Nephron (organoid): Measurements from ENCODE around the gene ISM2.

Source experiments
- H3K27ac Mint-ChIP-seq, 3 experiments: 2 replicates each; pipeline ENCODE4 v1.8.0; 2020; ENCODE audit warnings: mixed read lengths in 3 of 3, mild to moderate bottlenecking in 2 of 3, moderate library complexity in 1 of 3
- H3K27me3 Mint-ChIP-seq: 2 replicates; pipeline ENCODE4 v1.8.0; 2021; ENCODE audit warnings: low read depth, mild to moderate bottlenecking, moderate library complexity, mixed read lengths
- H3K36me3 Mint-ChIP-seq: 2 replicates; pipeline ENCODE4 v1.8.0; 2020; ENCODE audit warnings: low read depth, mixed read lengths
- H3K4me1 Mint-ChIP-seq: 2 replicates; pipeline ENCODE4 v1.8.0; 2020; ENCODE audit warnings: mixed read lengths
- H3K4me3 Mint-ChIP-seq, 3 experiments: 2 replicates each; pipeline ENCODE4 v1.8.0; 2020; ENCODE audit warnings: mild to moderate bottlenecking in 3 of 3, mixed read lengths in 3 of 3, moderate library complexity in 2 of 3
- H3K9me3 Mint-ChIP-seq: 2 replicates; pipeline ENCODE4 v1.8.0; 2020; ENCODE audit warnings: mixed read lengths
- TF ChIP-seq, protein P1 (sequence below), 3 experiments: fragments of 200-600 bp; sonication (generic); IDR thresholded peaks; one replicate each; pipeline ENCODE4 v1.5.0; 2021; ENCODE audit warnings: antibody characterized with exemption in 3 of 3; ENCODE audit not compliant: unreplicated experiment in 3 of 3

The ISM2 gene

GRCh38 chr14:77438596-77438995, 60.0 kb downstream of the ISM2 start:
- no peak overlapping the region for H3K27ac Mint-ChIP-seq
- H3K4me3 Mint-ChIP-seq = no peak overlapping the region
- H3K9me3 Mint-ChIP-seq = no peaks in the 10 kb centered on the region
- H3K36me3 Mint-ChIP-seq = peaks cover 64% of the 10 kb centered on the region
- TF ChIP-seq, protein P1, sequence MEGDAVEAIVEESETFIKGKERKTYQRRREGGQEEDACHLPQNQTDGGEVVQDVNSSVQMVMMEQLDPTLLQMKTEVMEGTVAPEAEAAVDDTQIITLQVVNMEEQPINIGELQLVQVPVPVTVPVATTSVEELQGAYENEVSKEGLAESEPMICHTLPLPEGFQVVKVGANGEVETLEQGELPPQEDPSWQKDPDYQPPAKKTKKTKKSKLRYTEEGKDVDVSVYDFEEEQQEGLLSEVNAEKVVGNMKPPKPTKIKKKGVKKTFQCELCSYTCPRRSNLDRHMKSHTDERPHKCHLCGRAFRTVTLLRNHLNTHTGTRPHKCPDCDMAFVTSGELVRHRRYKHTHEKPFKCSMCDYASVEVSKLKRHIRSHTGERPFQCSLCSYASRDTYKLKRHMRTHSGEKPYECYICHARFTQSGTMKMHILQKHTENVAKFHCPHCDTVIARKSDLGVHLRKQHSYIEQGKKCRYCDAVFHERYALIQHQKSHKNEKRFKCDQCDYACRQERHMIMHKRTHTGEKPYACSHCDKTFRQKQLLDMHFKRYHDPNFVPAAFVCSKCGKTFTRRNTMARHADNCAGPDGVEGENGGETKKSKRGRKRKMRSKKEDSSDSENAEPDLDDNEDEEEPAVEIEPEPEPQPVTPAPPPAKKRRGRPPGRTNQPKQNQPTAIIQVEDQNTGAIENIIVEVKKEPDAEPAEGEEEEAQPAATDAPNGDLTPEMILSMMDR (IDR thresholded peaks at IDR 0.05; ENCODE audit: unreplicated experiment in 3 of 3) = no peak
- no peaks in the 10 kb centered on the region for H3K27me3 Mint-ChIP-seq
- H3K4me1 Mint-ChIP-seq = no peaks in the 10 kb centered on the region

DNA sequence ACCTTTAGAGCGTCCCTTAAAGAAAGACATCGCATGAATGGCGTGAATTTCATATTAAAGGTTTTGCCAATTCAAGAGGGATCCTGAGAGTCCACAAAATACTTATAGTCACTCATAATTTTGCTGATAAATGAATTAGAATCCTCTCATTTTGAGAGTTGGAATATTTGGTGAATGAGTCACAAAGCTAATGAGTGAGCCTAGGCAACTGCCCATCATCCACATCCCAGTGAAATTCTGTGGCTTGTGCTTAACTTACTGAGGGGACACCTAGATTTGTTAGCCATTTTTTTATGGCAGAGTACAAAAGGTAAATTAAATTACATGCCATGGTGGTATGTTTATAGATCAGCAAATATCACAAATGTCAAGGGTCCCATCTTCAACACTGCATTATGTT, 62.6 kb downstream of the ISM2 start:
- H3K27ac Mint-ChIP-seq = no peak overlapping the region

DNA sequence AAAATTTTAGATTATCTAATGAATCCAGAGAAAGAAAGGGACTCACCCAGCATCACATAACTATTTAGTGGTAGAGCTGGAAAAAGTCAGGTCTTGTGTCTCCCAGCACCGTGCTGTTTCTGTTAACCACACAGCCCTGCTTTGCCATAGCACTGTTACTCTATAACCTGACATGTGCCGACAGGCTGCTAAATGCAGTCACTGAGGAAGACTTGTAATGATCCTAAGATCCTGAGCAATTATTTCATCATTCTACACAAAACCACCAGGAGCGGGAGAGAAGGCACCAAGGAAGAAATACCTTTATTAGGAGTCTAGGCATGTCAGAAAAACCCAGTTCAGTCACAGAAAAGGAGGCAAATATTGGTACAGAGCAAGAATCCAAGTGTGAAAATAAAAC, 72.2 kb downstream of the ISM2 start:
- Mint-ChIP-seq H3K27me3 (no peaks in the 10 kb centered on the region), H3K27ac (no peak overlapping the region), H3K36me3 (peaks cover 93% of the 10 kb centered on the region), H3K4me3 (no peak overlapping the region), H3K9me3 (peaks cover 5% of the 10 kb centered on the region), H3K4me1 (no peaks in the 10 kb centered on the region)
- TF ChIP-seq, protein P1 (IDR thresholded peaks at IDR 0.05; ENCODE audit: unreplicated experiment in 3 of 3) = no peak

More for the DNA sequence above, 62.6 kb downstream of the ISM2 start:
- TF ChIP-seq, protein P1 (IDR thresholded peaks at IDR 0.05; ENCODE audit: unreplicated experiment in 3 of 3) = no peak
- H3K4me1 Mint-ChIP-seq = no peaks in the 10 kb centered on the region
- no peaks in the 10 kb centered on the region for H3K9me3 Mint-ChIP-seq
- peaks cover 55% of the 10 kb centered on the region for H3K36me3 Mint-ChIP-seq
- no peaks in the 10 kb centered on the region for H3K27me3 Mint-ChIP-seq
- H3K4me3 Mint-ChIP-seq = no peak overlapping the region

- no peak overlapping the region for H3K4me3 Mint-ChIP-seq
- H3K36me3 Mint-ChIP-seq = peaks cover 94% of the 10 kb centered on the region
- peaks cover 13% of the 10 kb centered on the region for H3K9me3 Mint-ChIP-seq
- H3K4me1 Mint-ChIP-seq = no peaks in the 10 kb centered on the region
- H3K27me3 Mint-ChIP-seq = no peaks in the 10 kb centered on the region
- TF ChIP-seq, protein P1 (IDR thresholded peaks at IDR 0.05; ENCODE audit: unreplicated experiment in 3 of 3) = no peak
- no peak overlapping the region for H3K27ac Mint-ChIP-seq
Observed at GRCh38 chr14:77424862-77425261, 73.8 kb downstream of the ISM2 start.
